Muscle layer of duodenum (tissue), 2 donors: ENCODE data around the gene VAV2.

ENCODE experiments used
- H3K27ac ChIP-seq: one replicate; pipeline ENCODE4 v1.7.0; 2013; ENCODE audit warnings: mild to moderate bottlenecking, low read length
- H3K27me3 ChIP-seq: one replicate; pipeline ENCODE4 v1.7.0; 2013; ENCODE audit warnings: low read depth, mild to moderate bottlenecking, control low read depth, low read length
- H3K36me3 ChIP-seq, 2 donors: one replicate each; pipeline ENCODE4 v1.7.0; 2013; ENCODE audit warnings: low read length in 2 of 2, control low read depth in 1 of 2, mild to moderate bottlenecking in 1 of 2; ENCODE audit not compliant: insufficient read depth in 2 of 2, control insufficient read depth in 1 of 2
- H3K4me1 ChIP-seq, 2 donors: one replicate each; pipeline ENCODE4 v1.7.0; 2013; ENCODE audit warnings: low read length in 2 of 2, mild to moderate bottlenecking in 2 of 2, control low read depth in 1 of 2, moderate library complexity in 1 of 2; ENCODE audit not compliant: insufficient read depth in 2 of 2, control insufficient read depth in 1 of 2
- H3K4me3 ChIP-seq, 2 donors: one replicate each; pipeline ENCODE4 v1.7.0; 2013; ENCODE audit warnings: low read length in 2 of 2, low read depth in 1 of 2, mild to moderate bottlenecking in 1 of 2
- H3K9me3 ChIP-seq, 2 donors: one replicate each; pipeline ENCODE4 v1.7.0; 2013; ENCODE audit warnings: low read length in 2 of 2, control low read depth in 1 of 2, mild to moderate bottlenecking in 1 of 2; ENCODE audit not compliant: control insufficient read depth in 1 of 2
- donor health status: healthy.

The VAV2 gene

GRCh38 chr9:133739408-133740280 lies 252.5 kb downstream of the VAV2 start:
- Histone ChIP-seq H3K36me3 (no peaks in the 10 kb centered on the region), H3K27ac (no peak overlapping the region), H3K9me3 (no peaks in the 10 kb centered on the region), H3K4me3 (no peak overlapping the region), H3K4me1 (peaks cover 0 to 15% of the 10 kb centered on the region in 2 donors), H3K27me3 (no peaks in the 10 kb centered on the region)

GRCh38 chr9:133738640-133739225 lies 253.4 kb downstream of the VAV2 start:
- Histone ChIP-seq H3K27ac (no peak overlapping the region), H3K36me3 (no peaks in the 10 kb centered on the region), H3K9me3 (no peaks in the 10 kb centered on the region), H3K4me1 (peaks cover 0 to 15% of the 10 kb centered on the region in 2 donors), H3K27me3 (no peaks in the 10 kb centered on the region), H3K4me3 (peak overlapping the region; percentile 39 to 55)

GRCh38 chr9:133737774-133738639 lies 254.1 kb downstream of the VAV2 start, which contains the start of gene SARDH:
TSS of gene SARDH (minus strand) at chr9:133738352. CDS start at chr9:133734173, 4,179 bp downstream.
- H3K9me3 ChIP-seq = no peaks in the 10 kb centered on the region
- peak within 1 kb of the TSS; percentile 39 to 55 for H3K4me3 ChIP-seq
- no peak within 1 kb of the TSS for H3K27ac ChIP-seq
- peaks cover 0 to 15% of the 10 kb centered on the region in 2 donors for H3K4me1 ChIP-seq
- H3K36me3 ChIP-seq = no peaks in the 10 kb centered on the region
- no peaks in the 10 kb centered on the region for H3K27me3 ChIP-seq

- peaks cover 0 to 15% of the 10 kb centered on the region in 2 donors for H3K4me1 ChIP-seq
- peak overlapping the region; percentile 39 to 55 for H3K4me3 ChIP-seq
- H3K27ac ChIP-seq = no peak overlapping the region
- H3K36me3 ChIP-seq = no peaks in the 10 kb centered on the region
- H3K9me3 ChIP-seq = no peaks in the 10 kb centered on the region
- H3K27me3 ChIP-seq = no peaks in the 10 kb centered on the region
Observed at GRCh38 chr9:133737071-133737773, 254.9 kb downstream of the VAV2 start.

GRCh38 chr9:133735931-133736330 lies 256.2 kb downstream of the VAV2 start:
- no peaks in the 10 kb centered on the region for H3K9me3 ChIP-seq
- H3K4me3 ChIP-seq = no peak overlapping the region
- no peak overlapping the region for H3K27ac ChIP-seq
- H3K36me3 ChIP-seq = no peaks in the 10 kb centered on the region
- no peaks in the 10 kb centered on the region for H3K27me3 ChIP-seq
- H3K4me1 ChIP-seq = peaks cover 0 to 15% of the 10 kb centered on the region in 2 donors

GRCh38 chr9:133735415-133735775 lies 256.7 kb downstream of the VAV2 start:
- H3K27me3 ChIP-seq = no peaks in the 10 kb centered on the region
- no peaks in the 10 kb centered on the region for H3K36me3 ChIP-seq

GRCh38 chr9:133734590-133735414 lies 257.3 kb downstream of the VAV2 start:
- no peak overlapping the region for H3K4me3 ChIP-seq
- H3K27me3 ChIP-seq = no peaks in the 10 kb centered on the region
- H3K27ac ChIP-seq = no peak overlapping the region
- no peaks in the 10 kb centered on the region for H3K36me3 ChIP-seq
- H3K4me1 ChIP-seq = peaks cover 0 to 15% of the 10 kb centered on the region in 2 donors
- no peaks in the 10 kb centered on the region for H3K9me3 ChIP-seq

More at GRCh38 chr9:133735415-133735775, 256.7 kb downstream of the VAV2 start:
- Histone ChIP-seq H3K4me1 (peaks cover 0 to 15% of the 10 kb centered on the region in 2 donors), H3K27ac (no peak overlapping the region), H3K9me3 (no peaks in the 10 kb centered on the region), H3K4me3 (no peak overlapping the region)

- Histone ChIP-seq H3K4me1 (peaks cover 0 to 15% of the 10 kb centered on the region in 2 donors), H3K9me3 (no peaks in the 10 kb centered on the region), H3K36me3 (no peaks in the 10 kb centered on the region)
Observed at GRCh38 chr9:133733796-133734533, 258.2 kb downstream of the VAV2 start.

GRCh38 chr9:133733421-133733795 lies 258.7 kb downstream of the VAV2 start:
- Histone ChIP-seq H3K4me3 (no peak overlapping the region), H3K27ac (no peak overlapping the region), H3K9me3 (no peaks in the 10 kb centered on the region), H3K27me3 (no peaks in the 10 kb centered on the region), H3K36me3 (no peaks in the 10 kb centered on the region), H3K4me1 (peaks cover 0 to 12% of the 10 kb centered on the region in 2 donors)

More at GRCh38 chr9:133733796-133734533, 258.2 kb downstream of the VAV2 start:
- no peak overlapping the region for H3K27ac ChIP-seq
- H3K27me3 ChIP-seq = no peaks in the 10 kb centered on the region
- H3K4me3 ChIP-seq = no peak overlapping the region
